ENCODE results near the gene VPS35.

Gene VPS35

GRCh38 chr16:46688654-46689364 is at the start of gene VPS35:
VPS35 (minus strand) TSS chr16:46689178; CDS start chr16:46689133, 45 bp downstream.
- DNase-seq: peak; percentile 100

GRCh38 chr16:46737621-46738214 is 48.7 kb upstream of the VPS35 start:
- no peak for DNase-seq

- no peak for DNase-seq
Observed at GRCh38 chr16:46736695-46737094, 47.7 kb upstream of the VPS35 start.

GRCh38 chr16:46733319-46733830 is 44.4 kb upstream of the VPS35 start:
- DNase-seq: no peak

GRCh38 chr16:46732561-46732960 is 43.6 kb upstream of the VPS35 start:
- DNase-seq: no peak

GRCh38 chr16:46731691-46732555 is 42.9 kb upstream of the VPS35 start:
- DNase-seq: no peak

GRCh38 chr16:46730801-46731690 is 42.1 kb upstream of the VPS35 start:
- no peak for DNase-seq

GRCh38 chr16:46730126-46730525 is 41.1 kb upstream of the VPS35 start:
- no peak for DNase-seq

GRCh38 chr16:46729326-46729995 is 40.5 kb upstream of the VPS35 start:
- no peak for DNase-seq

- no peak for DNase-seq
Observed at GRCh38 chr16:46728806-46729205, 39.8 kb upstream of the VPS35 start.

- no peak for DNase-seq
Observed at GRCh38 chr16:46727630-46728029, 38.7 kb upstream of the VPS35 start.

- DNase-seq: no peak
Observed at GRCh38 chr16:46727184-46727583, 38.2 kb upstream of the VPS35 start.

- DNase-seq: no peak
Observed at GRCh38 chr16:46721885-46722284, 32.9 kb upstream of the VPS35 start.

- DNase-seq: no peak
Observed at GRCh38 chr16:46720619-46721018, 31.6 kb upstream of the VPS35 start.

GRCh38 chr16:46719528-46719927 is 30.6 kb upstream of the VPS35 start:
- DNase-seq: no peak

GRCh38 chr16:46718214-46718613 is 29.2 kb upstream of the VPS35 start:
- DNase-seq: no peak

GRCh38 chr16:46717692-46718091 is 28.7 kb upstream of the VPS35 start:
- no peak for DNase-seq

- DNase-seq: peak; percentile 67
Observed at GRCh38 chr16:46715769-46716305, 26.9 kb upstream of the VPS35 start.

- DNase-seq: no peak
Observed at GRCh38 chr16:46714797-46715591, 26.0 kb upstream of the VPS35 start.

GRCh38 chr16:46713634-46714033 is 24.7 kb upstream of the VPS35 start:
- no peak for DNase-seq

GRCh38 chr16:46712911-46713310 is 23.9 kb upstream of the VPS35 start:
- peak; percentile 46 for DNase-seq
